HL-60 (cell line): Measurements from ENCODE around the gene CCDC61.

Source experiments
- DNase-seq, 2 experiments: peaks; one replicate each; pipeline ENCODE4 v3.0.0-alpha.2; 2010 to 2020; ENCODE audit warnings: low read depth in 1 of 2, low spot score in 1 of 2
- H3K27ac ChIP-seq: fragments of 250-450 bp; sonication (Bioruptor Pico); replicated peaks from 2 replicates; pipeline ENCODE4 v1.5.1; 2020; ENCODE audit warnings: mild to moderate bottlenecking, moderate library complexity
- H3K27me3 ChIP-seq: fragments of 250-450 bp; sonication (Bioruptor Pico); 2 replicates; pipeline ENCODE4 v1.5.1; 2021; ENCODE audit warnings: mild to moderate bottlenecking, moderate library complexity; ENCODE audit not compliant: insufficient read depth, poor library complexity, severe bottlenecking
- H3K4me3 ChIP-seq: replicated peaks from 2 replicates; pipeline ENCODE4 v1.5.1; 2011; ENCODE audit warnings: mild to moderate bottlenecking, control low read depth, low read length; ENCODE audit not compliant: insufficient read depth
- GABPA ChIP-seq: IDR thresholded peaks from 2 replicates; pipeline ENCODE4 v1.6.1; 2012; ENCODE audit warnings: low read depth
- POLR2AphosphoS5 ChIP-seq: IDR thresholded peaks from 2 replicates; pipeline ENCODE4 v1.6.1; 2012; ENCODE audit warnings: low read depth
- SPI1 ChIP-seq: IDR thresholded peaks from 2 replicates; pipeline ENCODE4 v1.6.1; 2012; ENCODE audit warnings: low read depth, mild to moderate bottlenecking, borderline replicate concordance
- TF ChIP-seq, protein P1 (sequence below): IDR thresholded peaks from 2 replicates; pipeline ENCODE4 v1.6.1; 2012; ENCODE audit warnings: low read depth; ENCODE audit not compliant: insufficient replicate concordance
- TF ChIP-seq, protein P2 (sequence below): IDR thresholded peaks from one replicate; pipeline ENCODE4 v1.5.1; 2011; ENCODE audit warnings: low read length, control low read depth, inconsistent platforms; ENCODE audit not compliant: insufficient read depth

CCDC61 gene

DNA sequence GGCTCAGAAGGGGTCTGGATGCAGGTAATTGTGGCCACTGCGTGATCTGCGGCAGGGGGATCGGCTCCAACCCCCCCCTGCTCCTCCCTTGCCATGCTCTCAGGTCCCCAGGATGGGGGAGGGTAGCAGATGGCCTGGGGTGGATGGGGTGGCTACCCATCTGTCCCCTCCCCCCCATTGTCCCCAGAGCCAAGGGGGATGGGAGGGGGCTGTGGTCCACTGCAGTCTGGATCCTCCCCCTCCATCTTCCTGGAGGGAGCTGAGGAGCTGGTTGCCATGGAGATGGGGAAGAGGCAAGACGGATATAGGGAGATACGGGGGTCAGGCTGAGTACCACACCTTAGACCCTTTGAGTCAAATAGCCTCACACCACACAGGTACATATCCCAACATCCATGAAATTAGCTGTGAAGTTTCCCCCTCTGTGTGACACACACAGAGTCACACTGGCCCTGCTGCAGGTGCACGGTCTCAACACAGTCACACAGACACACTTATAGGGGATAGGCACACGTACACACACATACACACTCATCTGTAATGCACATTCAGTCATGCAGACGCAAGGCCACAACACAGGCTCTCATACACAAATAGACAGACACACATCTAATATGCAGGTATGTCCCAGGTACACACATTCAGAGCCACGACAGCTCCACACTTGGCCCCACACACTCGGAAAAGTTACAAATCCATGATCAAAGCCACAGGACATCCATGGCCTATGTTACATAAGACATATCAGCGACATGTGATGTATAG is 19.8 kb upstream of the CCDC61 start:
- Histone ChIP-seq H3K4me3 (no peak overlapping the region), H3K27me3 (peaks cover 20% of the 10 kb centered on the region), H3K27ac (no peak overlapping the region)
- DNase-seq: no peak
- TF ChIP-seq, protein P1, sequence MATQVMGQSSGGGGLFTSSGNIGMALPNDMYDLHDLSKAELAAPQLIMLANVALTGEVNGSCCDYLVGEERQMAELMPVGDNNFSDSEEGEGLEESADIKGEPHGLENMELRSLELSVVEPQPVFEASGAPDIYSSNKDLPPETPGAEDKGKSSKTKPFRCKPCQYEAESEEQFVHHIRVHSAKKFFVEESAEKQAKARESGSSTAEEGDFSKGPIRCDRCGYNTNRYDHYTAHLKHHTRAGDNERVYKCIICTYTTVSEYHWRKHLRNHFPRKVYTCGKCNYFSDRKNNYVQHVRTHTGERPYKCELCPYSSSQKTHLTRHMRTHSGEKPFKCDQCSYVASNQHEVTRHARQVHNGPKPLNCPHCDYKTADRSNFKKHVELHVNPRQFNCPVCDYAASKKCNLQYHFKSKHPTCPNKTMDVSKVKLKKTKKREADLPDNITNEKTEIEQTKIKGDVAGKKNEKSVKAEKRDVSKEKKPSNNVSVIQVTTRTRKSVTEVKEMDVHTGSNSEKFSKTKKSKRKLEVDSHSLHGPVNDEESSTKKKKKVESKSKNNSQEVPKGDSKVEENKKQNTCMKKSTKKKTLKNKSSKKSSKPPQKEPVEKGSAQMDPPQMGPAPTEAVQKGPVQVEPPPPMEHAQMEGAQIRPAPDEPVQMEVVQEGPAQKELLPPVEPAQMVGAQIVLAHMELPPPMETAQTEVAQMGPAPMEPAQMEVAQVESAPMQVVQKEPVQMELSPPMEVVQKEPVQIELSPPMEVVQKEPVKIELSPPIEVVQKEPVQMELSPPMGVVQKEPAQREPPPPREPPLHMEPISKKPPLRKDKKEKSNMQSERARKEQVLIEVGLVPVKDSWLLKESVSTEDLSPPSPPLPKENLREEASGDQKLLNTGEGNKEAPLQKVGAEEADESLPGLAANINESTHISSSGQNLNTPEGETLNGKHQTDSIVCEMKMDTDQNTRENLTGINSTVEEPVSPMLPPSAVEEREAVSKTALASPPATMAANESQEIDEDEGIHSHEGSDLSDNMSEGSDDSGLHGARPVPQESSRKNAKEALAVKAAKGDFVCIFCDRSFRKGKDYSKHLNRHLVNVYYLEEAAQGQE: no peak
- no peak for TF ChIP-seq SPI1
- no peak for TF ChIP-seq GABPA
- TF ChIP-seq, protein P2, sequence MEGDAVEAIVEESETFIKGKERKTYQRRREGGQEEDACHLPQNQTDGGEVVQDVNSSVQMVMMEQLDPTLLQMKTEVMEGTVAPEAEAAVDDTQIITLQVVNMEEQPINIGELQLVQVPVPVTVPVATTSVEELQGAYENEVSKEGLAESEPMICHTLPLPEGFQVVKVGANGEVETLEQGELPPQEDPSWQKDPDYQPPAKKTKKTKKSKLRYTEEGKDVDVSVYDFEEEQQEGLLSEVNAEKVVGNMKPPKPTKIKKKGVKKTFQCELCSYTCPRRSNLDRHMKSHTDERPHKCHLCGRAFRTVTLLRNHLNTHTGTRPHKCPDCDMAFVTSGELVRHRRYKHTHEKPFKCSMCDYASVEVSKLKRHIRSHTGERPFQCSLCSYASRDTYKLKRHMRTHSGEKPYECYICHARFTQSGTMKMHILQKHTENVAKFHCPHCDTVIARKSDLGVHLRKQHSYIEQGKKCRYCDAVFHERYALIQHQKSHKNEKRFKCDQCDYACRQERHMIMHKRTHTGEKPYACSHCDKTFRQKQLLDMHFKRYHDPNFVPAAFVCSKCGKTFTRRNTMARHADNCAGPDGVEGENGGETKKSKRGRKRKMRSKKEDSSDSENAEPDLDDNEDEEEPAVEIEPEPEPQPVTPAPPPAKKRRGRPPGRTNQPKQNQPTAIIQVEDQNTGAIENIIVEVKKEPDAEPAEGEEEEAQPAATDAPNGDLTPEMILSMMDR: no peak
- no peak for TF ChIP-seq POLR2AphosphoS5

DNA sequence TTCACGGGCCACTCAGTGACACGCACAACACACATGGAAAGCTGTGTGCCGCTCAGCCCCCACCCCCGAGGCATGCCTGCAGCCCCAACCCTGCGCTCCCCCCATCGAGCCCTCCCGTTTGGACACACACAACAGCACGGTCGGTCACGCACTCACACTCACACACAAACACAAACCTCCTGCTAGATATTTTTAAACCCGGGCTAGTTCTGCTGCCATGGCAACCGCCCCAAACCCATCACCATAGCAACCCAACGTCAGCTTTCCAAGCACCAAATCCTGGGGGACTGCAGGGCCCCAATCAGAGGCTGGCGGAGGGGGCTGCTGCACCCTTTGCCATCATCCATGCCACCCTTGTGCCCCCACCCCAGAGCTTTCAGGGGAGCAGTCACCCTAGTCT is 19.1 kb upstream of the CCDC61 start:
- Histone ChIP-seq H3K27me3 (peaks cover 17% of the 10 kb centered on the region), H3K27ac (no peak overlapping the region), H3K4me3 (no peak overlapping the region)
- DNase-seq: no peak
- TF ChIP-seq SPI1 (no peak), POLR2AphosphoS5 (no peak)
- TF ChIP-seq, protein P2: no peak
- TF ChIP-seq, protein P1: no peak

DNA sequence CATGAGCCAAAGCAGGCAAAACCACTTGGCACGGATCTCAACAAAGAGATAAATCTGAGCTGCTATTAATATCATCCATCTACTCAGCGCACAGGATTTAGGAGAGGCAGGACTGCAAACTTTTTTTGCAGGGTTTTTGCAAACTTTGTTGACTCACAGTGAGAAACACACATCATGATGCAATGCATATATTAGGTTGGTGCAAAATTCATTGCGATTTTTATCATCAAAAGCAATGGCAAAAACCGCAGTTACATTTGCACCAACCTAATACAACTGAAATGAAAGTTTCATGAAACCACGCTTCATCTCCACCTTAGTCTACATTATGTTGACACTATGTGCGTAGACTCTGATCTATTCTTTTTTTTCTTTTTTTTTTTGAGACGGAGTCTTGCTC is 17.1 kb upstream of the CCDC61 start:
- Histone ChIP-seq H3K27ac (no peak overlapping the region), H3K4me3 (no peak overlapping the region), H3K27me3 (peaks cover 3% of the 10 kb centered on the region)
- no peak for DNase-seq
- TF ChIP-seq, protein P1: no peak
- no peak for TF ChIP-seq SPI1
